Measurements from ENCODE around the gene SFTPD.

Gene SFTPD

DNA sequence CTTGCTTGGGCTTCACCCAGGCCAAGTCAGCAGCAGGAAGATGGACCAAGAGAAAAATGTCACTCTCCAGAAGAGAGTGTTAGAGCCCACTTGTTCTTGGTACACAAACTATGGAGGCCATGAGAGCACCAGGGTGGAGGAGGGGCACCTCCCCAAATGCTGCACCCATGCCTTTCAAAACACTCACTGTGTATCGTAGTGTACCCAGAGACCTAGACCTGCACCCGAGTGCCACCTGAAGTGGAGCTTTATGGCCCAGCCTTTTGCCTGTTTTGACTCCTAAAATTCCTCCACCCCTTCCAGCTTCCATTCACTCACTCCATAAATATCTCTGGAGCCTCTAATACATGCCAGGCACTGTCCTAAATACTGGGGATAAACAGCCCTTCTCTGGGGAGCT, 5.0 kb downstream of the SFTPD start:
- TF ChIP-seq, protein P1, sequence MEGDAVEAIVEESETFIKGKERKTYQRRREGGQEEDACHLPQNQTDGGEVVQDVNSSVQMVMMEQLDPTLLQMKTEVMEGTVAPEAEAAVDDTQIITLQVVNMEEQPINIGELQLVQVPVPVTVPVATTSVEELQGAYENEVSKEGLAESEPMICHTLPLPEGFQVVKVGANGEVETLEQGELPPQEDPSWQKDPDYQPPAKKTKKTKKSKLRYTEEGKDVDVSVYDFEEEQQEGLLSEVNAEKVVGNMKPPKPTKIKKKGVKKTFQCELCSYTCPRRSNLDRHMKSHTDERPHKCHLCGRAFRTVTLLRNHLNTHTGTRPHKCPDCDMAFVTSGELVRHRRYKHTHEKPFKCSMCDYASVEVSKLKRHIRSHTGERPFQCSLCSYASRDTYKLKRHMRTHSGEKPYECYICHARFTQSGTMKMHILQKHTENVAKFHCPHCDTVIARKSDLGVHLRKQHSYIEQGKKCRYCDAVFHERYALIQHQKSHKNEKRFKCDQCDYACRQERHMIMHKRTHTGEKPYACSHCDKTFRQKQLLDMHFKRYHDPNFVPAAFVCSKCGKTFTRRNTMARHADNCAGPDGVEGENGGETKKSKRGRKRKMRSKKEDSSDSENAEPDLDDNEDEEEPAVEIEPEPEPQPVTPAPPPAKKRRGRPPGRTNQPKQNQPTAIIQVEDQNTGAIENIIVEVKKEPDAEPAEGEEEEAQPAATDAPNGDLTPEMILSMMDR (IDR thresholded peaks at IDR 0.05; ENCODE audit: low read depth, low read length), result no peak
- no peak overlapping the region for H3K4me3 ChIP-seq (ENCODE audit: low read depth, low read length)

- H3K4me3 ChIP-seq (ENCODE audit: low read depth, low read length), result no peak overlapping the region
- TF ChIP-seq, protein P1 (IDR thresholded peaks at IDR 0.05; ENCODE audit: low read depth, low read length), result no peak
Measured at GRCh38 chr10:79942261-79943185, 6.4 kb downstream of the SFTPD start.

GRCh38 chr10:79941585-79942210, 7.2 kb downstream of the SFTPD start:
- H3K4me3 ChIP-seq (ENCODE audit: low read depth, low read length), result no peak overlapping the region

DNA sequence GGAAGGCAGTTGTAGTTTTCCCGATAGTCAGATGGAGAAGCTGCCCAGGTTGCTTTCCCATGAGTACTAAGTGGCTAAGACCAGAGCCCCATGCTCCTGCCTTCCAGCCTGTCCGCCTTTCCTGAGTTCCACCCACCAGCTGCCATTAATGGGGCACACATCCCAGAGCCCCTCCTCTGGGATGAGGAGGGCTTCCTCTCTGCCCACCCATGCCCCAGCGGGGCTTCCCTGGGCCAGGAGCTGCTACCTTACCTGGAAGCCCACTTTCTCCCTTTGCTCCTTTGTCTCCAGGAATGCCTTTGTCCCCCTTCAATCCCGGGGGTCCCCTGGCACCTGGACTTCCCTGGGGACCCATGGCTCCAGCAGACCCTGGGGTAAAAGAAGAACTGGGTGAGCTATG, 7.8 kb downstream of the SFTPD start:
- H3K4me3 ChIP-seq (ENCODE audit: low read depth, low read length), result no peak overlapping the region
- TF ChIP-seq, protein P1 (IDR thresholded peaks at IDR 0.05; ENCODE audit: low read depth, low read length), result no peak

More at GRCh38 chr10:79941585-79942210, 7.2 kb downstream of the SFTPD start:
- TF ChIP-seq, protein P1 (IDR thresholded peaks at IDR 0.05; ENCODE audit: low read depth, low read length), result no peak

DNA sequence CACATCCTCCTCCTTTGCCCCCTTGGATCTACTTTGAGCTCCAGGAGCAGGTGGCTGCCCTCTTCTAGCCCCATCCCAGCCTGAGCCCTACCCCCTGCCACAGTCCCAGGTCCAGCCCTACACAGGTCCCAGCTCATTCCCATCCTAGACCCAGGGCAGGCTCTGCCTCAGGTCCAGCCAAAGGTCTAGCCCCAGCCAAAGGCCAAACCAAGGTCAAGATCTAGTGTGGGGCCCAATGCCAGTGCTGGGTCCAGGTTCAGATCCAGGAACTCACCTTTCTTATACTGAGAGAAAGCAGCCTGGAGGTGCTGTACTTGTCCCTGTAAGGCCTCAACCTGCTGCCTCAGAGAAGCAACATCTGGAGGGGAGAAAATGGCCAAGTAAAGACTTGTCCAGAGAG, 8.5 kb downstream of the SFTPD start:
- TF ChIP-seq, protein P1 (IDR thresholded peaks at IDR 0.05; ENCODE audit: low read depth, low read length), result no peak
- no peak overlapping the region for H3K4me3 ChIP-seq (ENCODE audit: low read depth, low read length)

DNA sequence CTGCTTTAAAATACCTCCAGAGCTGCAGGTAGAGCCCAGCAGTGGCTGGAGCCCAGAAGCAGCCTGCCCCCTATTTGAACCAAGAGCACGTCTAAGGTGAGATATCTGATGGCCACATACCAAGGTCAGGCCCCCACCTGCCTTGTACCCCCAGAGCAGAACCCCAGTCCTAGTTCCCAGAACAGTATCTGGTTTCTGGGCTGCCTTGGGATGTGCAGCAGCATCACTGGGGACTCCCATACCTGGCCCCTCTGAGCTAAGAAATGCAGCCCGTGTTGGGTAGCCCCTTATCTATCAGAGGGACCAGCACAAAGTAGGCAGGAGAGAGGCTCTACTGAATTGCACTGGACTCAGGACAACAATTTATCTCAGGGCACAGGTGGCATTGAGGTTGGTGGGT, 8.9 kb downstream of the SFTPD start:
- no peak overlapping the region for H3K4me3 ChIP-seq (ENCODE audit: low read depth, low read length)
- TF ChIP-seq, protein P1 (IDR thresholded peaks at IDR 0.05; ENCODE audit: low read depth, low read length), result no peak

All from WI38 (cell line).